ENCODE data around the gene RSRC2. TPM values are rescaled to one million over a fixed set of nuclear protein-coding genes. Genes with fewer than 3 reads are reported as not detected.
"Not testable (repeated sequence)": the region's sequence is repeated elsewhere in the genome, so short reads cannot be mapped to it uniquely, and the experiment has no call there.

RSRC2 gene
- total and polyA plus RNA-seq, 10 of the 15 experiments (the other 5 are each of a cell fraction or from before 2014, with no cell fraction given), result 49.8 to 112 (median 60.6) TPM

DNA sequence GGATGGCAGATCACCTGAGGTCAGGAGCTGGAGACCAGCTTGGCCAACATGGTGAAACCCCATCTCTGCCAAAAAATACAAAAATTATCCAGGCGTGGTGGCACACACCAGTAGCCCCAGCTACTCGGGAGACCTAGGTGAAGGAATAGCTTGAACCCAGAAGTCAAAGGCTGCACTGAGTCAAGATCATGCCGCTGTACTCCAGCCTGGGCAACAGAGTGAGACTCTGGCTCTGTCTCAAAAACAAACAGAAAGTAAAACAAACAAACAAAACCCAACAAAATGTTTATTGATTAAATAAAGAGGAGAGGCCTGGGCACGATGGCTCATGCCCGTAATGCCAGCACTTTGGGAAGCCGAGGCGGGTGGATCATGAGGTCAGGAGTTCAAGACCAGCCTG, 31.5 kb downstream of the RSRC2 start:
- in situ Hi-C loops (cut with MboI) (no loop called here), intact Hi-C loops (cut with micrococcal nuclease; ENCODE audit: unreplicated experiment) (no loop called here)
- Histone ChIP-seq H3K27me3 (replicated peaks in 1 of 2; ENCODE audit: control insufficient read depth in 2 of 2, insufficient read depth in 2 of 2, low read length in 1 of 2) (no peaks in the 10 kb centered on the region), H3K4me3 (no peak overlapping the region), H3K9ac (ENCODE audit: control insufficient read depth, insufficient read depth, low read length) (no peak overlapping the region), H3K27ac (ENCODE audit: control insufficient read depth, insufficient read depth) (no peak overlapping the region), H3K36me3 (ENCODE audit: control insufficient read depth in 2 of 2, insufficient read depth in 2 of 2, low read length in 1 of 2) (peaks cover 4 to 6% of the 10 kb centered on the region in 2 experiments; a peak in 3 of 4 replicates), H3K79me2 (ENCODE audit: control insufficient read depth, insufficient read depth, low read length) (peaks cover 46% of the 10 kb centered on the region), H3K4me1 (ENCODE audit: control insufficient read depth, insufficient read depth, low read length) (no peaks in the 10 kb centered on the region), H2AFZ (ENCODE audit: control insufficient read depth, low read depth, low read length) (no peak overlapping the region), H3K9me3 (replicated peaks; ENCODE audit: control insufficient read depth, insufficient read depth, low read length) (no peaks in the 10 kb centered on the region), H4K20me1 (ENCODE audit: control insufficient read depth, insufficient read depth) (no peaks in the 10 kb centered on the region), H3K4me2 (ENCODE audit: control insufficient read depth, insufficient read depth) (peak overlapping the region; percentile 42)
- ChIA-PET SMC1A (ENCODE audit: uncharacterized antibody, unreplicated experiment) (no interaction called here), CTCF (interaction anchor here (0.7 to 2.2 kb wide), 4 partner anchors 11 to 145 kb away, joined by 3 to 10 read pairs (median 3); no protein-coding TSS in a partner anchor), RAD21 (ENCODE audit: unreplicated experiment) (no interaction called here), POLR2A (interaction anchor here (0.6 to 1.0 kb wide), 3 partner anchors 12 to 286 kb away, joined by 3 to 4 read pairs (median 3); no protein-coding TSS in a partner anchor)
- BruUV-seq (replicated peaks), result no TSS peak
- TF ChIP-seq SREBF2 (IDR thresholded peaks at IDR 0.05; ENCODE audit: low read length) (no peak), KLF5 (IDR thresholded peaks at IDR 0.05; ENCODE audit: partially characterized antibody) (no peak)
- TF ChIP-seq, protein P1, sequence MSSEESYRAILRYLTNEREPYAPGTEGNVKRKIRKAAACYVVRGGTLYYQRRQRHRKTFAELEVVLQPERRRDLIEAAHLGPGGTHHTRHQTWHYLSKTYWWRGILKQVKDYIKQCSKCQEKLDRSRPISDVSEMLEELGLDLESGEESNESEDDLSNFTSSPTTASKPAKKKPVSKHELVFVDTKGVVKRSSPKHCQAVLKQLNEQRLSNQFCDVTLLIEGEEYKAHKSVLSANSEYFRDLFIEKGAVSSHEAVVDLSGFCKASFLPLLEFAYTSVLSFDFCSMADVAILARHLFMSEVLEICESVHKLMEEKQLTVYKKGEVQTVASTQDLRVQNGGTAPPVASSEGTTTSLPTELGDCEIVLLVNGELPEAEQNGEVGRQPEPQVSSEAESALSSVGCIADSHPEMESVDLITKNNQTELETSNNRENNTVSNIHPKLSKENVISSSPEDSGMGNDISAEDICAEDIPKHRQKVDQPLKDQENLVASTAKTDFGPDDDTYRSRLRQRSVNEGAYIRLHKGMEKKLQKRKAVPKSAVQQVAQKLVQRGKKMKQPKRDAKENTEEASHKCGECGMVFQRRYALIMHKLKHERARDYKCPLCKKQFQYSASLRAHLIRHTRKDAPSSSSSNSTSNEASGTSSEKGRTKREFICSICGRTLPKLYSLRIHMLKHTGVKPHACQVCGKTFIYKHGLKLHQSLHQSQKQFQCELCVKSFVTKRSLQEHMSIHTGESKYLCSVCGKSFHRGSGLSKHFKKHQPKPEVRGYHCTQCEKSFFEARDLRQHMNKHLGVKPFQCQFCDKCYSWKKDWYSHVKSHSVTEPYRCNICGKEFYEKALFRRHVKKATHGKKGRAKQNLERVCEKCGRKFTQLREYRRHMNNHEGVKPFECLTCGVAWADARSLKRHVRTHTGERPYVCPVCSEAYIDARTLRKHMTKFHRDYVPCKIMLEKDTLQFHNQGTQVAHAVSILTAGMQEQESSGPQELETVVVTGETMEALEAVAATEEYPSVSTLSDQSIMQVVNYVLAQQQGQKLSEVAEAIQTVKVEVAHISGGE (CRISPR knock-in tag; IDR thresholded peaks at IDR 0.05), result no peak
- DNase-seq (ENCODE audit: low read depth, low spot score), result no peak
- no peak for FAIRE-seq
- WGBS (ENCODE audit: insufficient coverage, insufficient replicate concordance, low lambda C conversion rate, missing lambda C conversion rate), result 91% methylated on average over 7 of the region's 7 CpGs
- no peak for ATAC-seq

DNA sequence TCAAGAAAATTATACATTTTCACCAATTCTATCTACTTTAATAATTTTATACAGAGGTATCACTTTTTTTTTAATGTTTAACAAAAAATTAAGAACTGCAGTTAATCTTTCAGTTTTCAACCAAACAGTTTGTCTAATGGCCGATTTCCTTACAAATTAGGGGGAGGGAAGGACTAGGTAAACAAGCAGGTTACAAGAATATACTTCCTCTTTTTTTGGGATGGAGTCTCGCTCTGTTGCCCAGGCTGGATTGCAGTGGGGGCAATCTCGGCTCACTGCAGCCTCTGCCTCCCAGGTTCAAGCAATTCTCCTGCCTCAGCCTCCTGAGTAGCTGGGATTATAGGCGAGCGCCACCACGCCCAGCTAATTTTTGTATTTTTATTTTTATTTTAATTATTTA, 33.5 kb downstream of the RSRC2 start:
- RAD21 ChIA-PET (ENCODE audit: unreplicated experiment), result interaction anchor here (1.9 kb wide), 1 partner anchor 93 kb away, joined by 6 read pairs; no protein-coding TSS in a partner anchor
- POLR2A ChIA-PET; in situ Hi-C loops (cut with MboI); H3K27me3 ChIP-seq (replicated peaks in 1 of 2; ENCODE audit: control insufficient read depth in 2 of 2, insufficient read depth in 2 of 2, low read length in 1 of 2); FAIRE-seq; DNase-seq (ENCODE audit: low read depth, low spot score); H3K27ac ChIP-seq (ENCODE audit: control insufficient read depth, insufficient read depth); BruUV-seq (replicated peaks); H3K9ac ChIP-seq (ENCODE audit: control insufficient read depth, insufficient read depth, low read length); H3K9me3 ChIP-seq (replicated peaks; ENCODE audit: control insufficient read depth, insufficient read depth, low read length); H3K4me2 ChIP-seq (ENCODE audit: control insufficient read depth, insufficient read depth); H3K4me3 ChIP-seq; H3K4me1 ChIP-seq (ENCODE audit: control insufficient read depth, insufficient read depth, low read length); intact Hi-C loops (cut with micrococcal nuclease; ENCODE audit: unreplicated experiment); H4K20me1 ChIP-seq (ENCODE audit: control insufficient read depth, insufficient read depth); H2AFZ ChIP-seq (ENCODE audit: control insufficient read depth, low read depth, low read length); ATAC-seq: not testable (repeated sequence)
- 63% methylated on average over 6 of the region's 6 CpGs for WGBS (ENCODE audit: insufficient coverage, insufficient replicate concordance, low lambda C conversion rate, missing lambda C conversion rate)
- SMC1A ChIA-PET (ENCODE audit: uncharacterized antibody, unreplicated experiment), result interaction anchor here (1.0 to 1.3 kb wide), 3 partner anchors 21 to 93 kb away, joined by 3 read pairs; no protein-coding TSS in a partner anchor
- CTCF ChIA-PET, result interaction anchor here (0.6 to 0.9 kb wide), 2 partner anchors 12 to 130 kb away, joined by 3 read pairs; no protein-coding TSS in a partner anchor
- Histone ChIP-seq H3K36me3 (ENCODE audit: control insufficient read depth in 2 of 2, insufficient read depth in 2 of 2, low read length in 1 of 2) (peaks cover 6 to 12% of the 10 kb centered on the region in 2 experiments), H3K79me2 (ENCODE audit: control insufficient read depth, insufficient read depth, low read length) (peaks cover 26% of the 10 kb centered on the region)
